Calu3 (cell line): ENCODE data around the gene TNIK. TPM values are rescaled to one million over a fixed set of nuclear protein-coding genes. Genes with fewer than 3 reads are reported as not detected.

ENCODE experiments used
- BruUV-seq: library from RNA; stranded (reverse); fragments of 400-500 nt; replicated peaks from 2 replicates; lab custom pipeline; 2021; lab: Mats Ljungman, UMichigan
- CTCF ChIA-PET: fragments of 300-600 bp; sonication (Branson Sonifier 250); formaldehyde crosslinking; loops from one replicate; lab custom pipeline; 2022; ENCODE audit warnings: antibody characterized with exemption; lab: Charles Lee
- DNase-seq: peaks from one replicate; pipeline ENCODE4 v3.0.0; 2022
- H3K27ac Mint-ChIP-seq: one replicate; pipeline ENCODE4 v1.8.0; 2022; ENCODE audit warnings: mixed read lengths; ENCODE audit not compliant: unreplicated experiment
- H3K27me3 Mint-ChIP-seq: one replicate; pipeline ENCODE4 v1.8.0; 2022; ENCODE audit warnings: mixed read lengths; ENCODE audit not compliant: unreplicated experiment
- H3K36me3 Mint-ChIP-seq: one replicate; pipeline ENCODE4 v1.8.0; 2022; ENCODE audit warnings: mild to moderate bottlenecking, moderate library complexity, mixed read lengths; ENCODE audit not compliant: insufficient read depth, unreplicated experiment
- H3K4me1 Mint-ChIP-seq: one replicate; pipeline ENCODE4 v1.8.0; 2022; ENCODE audit warnings: mild to moderate bottlenecking, low read depth, mixed read lengths; ENCODE audit not compliant: unreplicated experiment
- H3K4me3 Mint-ChIP-seq: one replicate; pipeline ENCODE4 v1.8.0; 2022; ENCODE audit warnings: mild to moderate bottlenecking, low read depth, moderate library complexity, mixed read lengths; ENCODE audit not compliant: unreplicated experiment
- H3K9me3 Mint-ChIP-seq: one replicate; pipeline ENCODE4 v1.8.0; 2022; ENCODE audit warnings: low read depth, mixed read lengths; ENCODE audit not compliant: unreplicated experiment
- intact Hi-C: fragments of 100-400 bp; cut with micrococcal nuclease; formaldehyde crosslinking; loops from one replicate; pipeline ENCODE4 v1.10.0; 2022; ENCODE audit not compliant: unreplicated experiment
- total RNA-seq: library from RNA; stranded (reverse); gene quantifications from 2 replicates; pipeline ENCODE4 v1.2.3, GENCODE V29; 2022
- TF ChIP-seq, protein P1 (sequence below): fragments of 200-600 bp; IDR thresholded peaks from one replicate; pipeline ENCODE4 v1.8.0; 2022; ENCODE audit warnings: antibody characterized with exemption; ENCODE audit not compliant: unreplicated experiment

TNIK gene
- total RNA-seq, 1 experiment from 2014 or later, result 19.7 TPM

DNA sequence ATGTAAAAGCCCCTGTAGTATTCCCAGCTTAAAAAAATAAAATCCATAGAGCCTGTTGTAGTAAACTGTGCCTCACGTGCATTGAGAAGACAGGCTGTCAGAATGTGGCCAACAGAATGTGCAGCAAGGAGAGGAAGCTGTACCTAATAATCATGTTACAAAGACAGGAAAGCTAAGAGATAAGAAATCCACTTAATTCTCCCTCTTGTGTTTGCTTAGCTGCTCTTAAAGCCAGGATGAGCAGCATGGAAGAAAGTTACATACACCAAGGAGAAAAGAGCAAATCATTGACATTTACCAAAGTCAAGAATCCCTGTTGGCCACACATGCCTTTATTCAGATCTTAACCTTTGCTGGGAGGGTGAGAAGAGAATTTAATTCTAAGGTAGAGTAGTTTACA, 85.9 kb downstream of the TNIK start:
- H3K4me3 Mint-ChIP-seq, result no peak overlapping the region
- CTCF ChIA-PET, result interaction anchor here (0.8 kb wide), 1 partner anchor 14 kb away, joined by 3 read pairs; no protein-coding TSS in a partner anchor
- H3K36me3 Mint-ChIP-seq, result no peaks in the 10 kb centered on the region
- no peaks in the 10 kb centered on the region for H3K27me3 Mint-ChIP-seq
- no TSS peak for BruUV-seq
- TF ChIP-seq, protein P1, sequence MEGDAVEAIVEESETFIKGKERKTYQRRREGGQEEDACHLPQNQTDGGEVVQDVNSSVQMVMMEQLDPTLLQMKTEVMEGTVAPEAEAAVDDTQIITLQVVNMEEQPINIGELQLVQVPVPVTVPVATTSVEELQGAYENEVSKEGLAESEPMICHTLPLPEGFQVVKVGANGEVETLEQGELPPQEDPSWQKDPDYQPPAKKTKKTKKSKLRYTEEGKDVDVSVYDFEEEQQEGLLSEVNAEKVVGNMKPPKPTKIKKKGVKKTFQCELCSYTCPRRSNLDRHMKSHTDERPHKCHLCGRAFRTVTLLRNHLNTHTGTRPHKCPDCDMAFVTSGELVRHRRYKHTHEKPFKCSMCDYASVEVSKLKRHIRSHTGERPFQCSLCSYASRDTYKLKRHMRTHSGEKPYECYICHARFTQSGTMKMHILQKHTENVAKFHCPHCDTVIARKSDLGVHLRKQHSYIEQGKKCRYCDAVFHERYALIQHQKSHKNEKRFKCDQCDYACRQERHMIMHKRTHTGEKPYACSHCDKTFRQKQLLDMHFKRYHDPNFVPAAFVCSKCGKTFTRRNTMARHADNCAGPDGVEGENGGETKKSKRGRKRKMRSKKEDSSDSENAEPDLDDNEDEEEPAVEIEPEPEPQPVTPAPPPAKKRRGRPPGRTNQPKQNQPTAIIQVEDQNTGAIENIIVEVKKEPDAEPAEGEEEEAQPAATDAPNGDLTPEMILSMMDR, result no peak
- no peak overlapping the region for H3K27ac Mint-ChIP-seq
- no peak for DNase-seq
- H3K9me3 Mint-ChIP-seq, result no peaks in the 10 kb centered on the region
- H3K4me1 Mint-ChIP-seq, result peaks cover 14% of the 10 kb centered on the region
- intact Hi-C loops, result no loop called here

DNA sequence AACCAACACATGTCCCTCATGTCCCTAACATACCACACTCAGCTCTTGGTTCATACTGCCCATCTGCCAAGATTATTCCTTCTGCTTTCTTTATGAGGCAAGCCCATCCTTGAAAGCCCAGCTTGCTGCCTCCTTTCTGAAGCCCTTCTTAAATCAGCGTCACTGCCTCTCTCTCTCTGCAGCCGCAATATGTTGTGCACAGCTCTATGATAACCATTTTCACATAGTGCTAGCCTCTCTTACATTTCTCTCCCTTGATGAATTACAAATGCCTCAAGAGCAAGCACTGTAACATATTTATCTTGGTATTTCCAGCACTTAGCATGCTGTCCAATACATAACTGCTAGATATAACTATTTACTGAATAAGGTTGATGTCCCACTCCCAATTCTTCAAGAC, 86.5 kb downstream of the TNIK start:
- H3K4me1 Mint-ChIP-seq, result peaks cover 11% of the 10 kb centered on the region
- no TSS peak for BruUV-seq
- DNase-seq, result no peak
- no peaks in the 10 kb centered on the region for H3K27me3 Mint-ChIP-seq
- intact Hi-C loops, result no loop called here
- H3K4me3 Mint-ChIP-seq, result no peak overlapping the region
- TF ChIP-seq, protein P1, result no peak
- no peaks in the 10 kb centered on the region for H3K36me3 Mint-ChIP-seq
- no peak overlapping the region for H3K27ac Mint-ChIP-seq
- no peaks in the 10 kb centered on the region for H3K9me3 Mint-ChIP-seq
- CTCF ChIA-PET, result interaction anchor here (0.6 kb wide), 1 partner anchor 91 kb away, joined by 5 read pairs; no protein-coding TSS in a partner anchor

DNA sequence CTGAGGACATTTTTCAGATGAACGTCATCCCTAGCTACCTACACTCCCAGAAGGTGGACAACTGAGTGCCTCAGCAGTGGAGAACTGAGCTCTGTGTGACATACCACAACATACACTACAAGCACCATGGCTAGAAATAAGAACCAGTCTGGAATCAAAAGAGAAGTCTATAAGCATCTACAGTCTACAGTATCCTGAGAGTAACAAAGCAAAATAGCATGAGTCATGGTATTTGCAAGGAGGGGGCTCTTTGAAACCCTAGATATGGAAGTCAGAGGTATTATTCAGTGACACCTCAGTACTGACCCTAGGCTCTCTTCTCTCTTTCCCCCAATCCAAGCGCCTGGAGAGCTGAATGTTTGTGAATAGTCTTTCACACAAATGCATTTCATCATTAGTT, 87.5 kb downstream of the TNIK start:
- BruUV-seq, result no TSS peak
- Mint-ChIP-seq H3K27ac (no peak overlapping the region), H3K9me3 (no peaks in the 10 kb centered on the region), H3K36me3 (no peaks in the 10 kb centered on the region), H3K4me3 (no peak overlapping the region), H3K4me1 (peaks cover 11% of the 10 kb centered on the region), H3K27me3 (no peaks in the 10 kb centered on the region)
- intact Hi-C loops, result no loop called here
- DNase-seq, result no peak
- TF ChIP-seq, protein P1, result no peak
- CTCF ChIA-PET, result interaction anchor here (1.0 to 1.1 kb wide), 2 partner anchors 9 to 44 kb away, joined by 3 read pairs; no protein-coding TSS in a partner anchor

DNA sequence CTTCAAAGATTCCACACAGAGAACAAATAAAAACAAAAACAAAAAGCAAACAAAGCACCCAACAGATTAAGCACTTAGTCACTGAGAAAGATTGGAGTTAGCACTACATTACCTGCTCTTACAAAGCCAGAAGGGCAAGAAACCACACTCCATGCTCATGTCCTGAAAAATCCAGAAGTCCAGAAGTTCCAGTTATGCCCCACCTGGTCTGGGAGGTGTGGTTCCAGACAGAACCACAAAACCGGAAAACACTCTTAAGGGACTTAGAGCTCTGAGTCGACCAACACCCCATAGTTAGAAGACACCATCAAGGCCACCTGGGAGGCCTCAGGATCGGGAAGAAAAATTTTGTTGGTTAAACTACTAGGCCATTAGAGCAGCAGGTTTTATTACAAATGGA, 88.9 kb downstream of the TNIK start:
- no TSS peak for BruUV-seq
- intact Hi-C loops, result no loop called here
- Mint-ChIP-seq H3K4me1 (peaks cover 11% of the 10 kb centered on the region), H3K4me3 (no peak overlapping the region), H3K9me3 (no peaks in the 10 kb centered on the region), H3K27me3 (no peaks in the 10 kb centered on the region), H3K36me3 (no peaks in the 10 kb centered on the region), H3K27ac (no peak overlapping the region)
- no peak for DNase-seq
- CTCF ChIA-PET, result interaction anchor here (1.1 kb wide), 1 partner anchor 43 kb away, joined by 3 read pairs; no protein-coding TSS in a partner anchor
- TF ChIP-seq, protein P1, result no peak
